T-helper 2 cell treated with Interferon-gamma antibody and Interleukin-4, amounts not matched to agents 5 μg/mL and 100 μg/mL, for 36 hours (primary cell): Measurements from ENCODE around the gene SEMA4F.
A peak's percentile ranks its signal among the peaks of the same experiment; 100 is the strongest.

Experiments
- DNase-seq: peaks from one replicate; pipeline ENCODE4 v3.0.0; 2021; ENCODE audit warnings: low spot score
- H3K27ac Mint-ChIP-seq: one replicate; pipeline ENCODE4 v1.8.0; 2021; ENCODE audit warnings: mild to moderate bottlenecking, mixed read lengths
- H3K27me3 Mint-ChIP-seq: one replicate; pipeline ENCODE4 v1.8.0; 2021; ENCODE audit warnings: low read depth, mixed read lengths
- H3K36me3 Mint-ChIP-seq: one replicate; pipeline ENCODE4 v1.8.0; 2021; ENCODE audit warnings: low read depth, mixed read lengths
- H3K4me1 Mint-ChIP-seq: one replicate; pipeline ENCODE4 v1.8.0; 2021; ENCODE audit warnings: low read depth, mixed read lengths
- H3K4me3 Mint-ChIP-seq: one replicate; pipeline ENCODE4 v1.8.0; 2022; ENCODE audit warnings: mild to moderate bottlenecking, moderate library complexity, mixed read lengths
- H3K9me3 Mint-ChIP-seq: one replicate; pipeline ENCODE4 v1.8.0; 2021; ENCODE audit warnings: mixed read lengths

Gene SEMA4F

GRCh38 chr2:74703373-74703772 lies 49.3 kb downstream of the SEMA4F start:
- Mint-ChIP-seq H3K36me3 (no peaks in the 10 kb centered on the region), H3K27ac (no peak overlapping the region)

DNA sequence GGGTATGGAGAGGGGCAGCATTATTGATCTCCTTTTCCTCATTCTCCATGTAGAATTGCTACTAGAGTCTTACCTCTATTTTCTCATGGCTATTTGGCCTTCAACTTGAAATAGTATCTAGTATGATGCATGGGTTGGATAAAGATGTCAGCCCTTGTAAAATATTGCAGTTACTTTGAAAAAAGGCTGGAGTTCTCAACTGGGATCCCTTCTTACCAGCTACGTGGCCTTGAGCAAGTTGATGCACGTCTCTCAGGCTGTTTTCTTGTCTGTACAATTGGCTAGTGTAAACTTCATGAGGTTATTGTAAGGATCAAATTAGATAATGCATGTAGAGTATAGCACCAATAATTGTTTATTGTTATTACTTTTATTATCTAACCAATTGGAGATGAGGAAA lies 50.2 kb downstream of the SEMA4F start:
- H3K27ac Mint-ChIP-seq = no peak overlapping the region

More at GRCh38 chr2:74703373-74703772, 49.3 kb downstream of the SEMA4F start:
- Mint-ChIP-seq H3K4me3 (no peak overlapping the region), H3K27me3 (peaks cover 26% of the 10 kb centered on the region), H3K4me1 (peaks cover 3% of the 10 kb centered on the region), H3K9me3 (no peaks in the 10 kb centered on the region)
- no peak for DNase-seq

GRCh38 chr2:74706741-74707140 lies 52.7 kb downstream of the SEMA4F start:
- Mint-ChIP-seq H3K4me3 (no peak overlapping the region), H3K27me3 (peaks cover 22% of the 10 kb centered on the region), H3K9me3 (no peaks in the 10 kb centered on the region)

More for the DNA sequence above, 50.2 kb downstream of the SEMA4F start:
- H3K4me1 Mint-ChIP-seq = peaks cover 3% of the 10 kb centered on the region
- no peak for DNase-seq
- H3K27me3 Mint-ChIP-seq = peaks cover 27% of the 10 kb centered on the region
- H3K36me3 Mint-ChIP-seq = no peaks in the 10 kb centered on the region
- H3K9me3 Mint-ChIP-seq = no peaks in the 10 kb centered on the region
- no peak overlapping the region for H3K4me3 Mint-ChIP-seq

DNA sequence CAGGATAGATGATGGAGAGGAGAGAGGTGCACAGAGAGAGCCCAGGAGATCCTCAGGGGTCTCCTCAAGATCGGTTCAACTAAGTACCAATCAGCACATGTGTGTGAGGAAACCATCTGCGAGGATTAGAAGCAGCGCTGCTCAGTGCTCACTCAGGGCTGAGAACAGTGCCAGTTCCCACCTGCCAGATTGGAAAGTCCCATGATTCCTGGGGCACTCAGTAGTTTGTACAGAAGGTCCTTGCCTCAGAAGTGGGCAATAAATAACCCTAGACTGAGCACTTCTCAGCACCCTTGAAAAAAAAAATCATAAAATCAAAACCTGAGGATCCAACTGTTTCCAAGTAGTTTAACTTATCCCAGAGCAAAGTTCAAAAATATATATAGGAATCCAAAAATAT lies 53.8 kb downstream of the SEMA4F start:
- no peak for DNase-seq
- Mint-ChIP-seq H3K27ac (no peak overlapping the region), H3K27me3 (peaks cover 19% of the 10 kb centered on the region), H3K4me1 (no peaks in the 10 kb centered on the region), H3K36me3 (no peaks in the 10 kb centered on the region), H3K4me3 (no peak overlapping the region), H3K9me3 (no peaks in the 10 kb centered on the region)

More at GRCh38 chr2:74706741-74707140, 52.7 kb downstream of the SEMA4F start:
- H3K36me3 Mint-ChIP-seq = no peaks in the 10 kb centered on the region
- peaks cover 3% of the 10 kb centered on the region for H3K4me1 Mint-ChIP-seq
- no peak overlapping the region for H3K27ac Mint-ChIP-seq
- DNase-seq = no peak

DNA sequence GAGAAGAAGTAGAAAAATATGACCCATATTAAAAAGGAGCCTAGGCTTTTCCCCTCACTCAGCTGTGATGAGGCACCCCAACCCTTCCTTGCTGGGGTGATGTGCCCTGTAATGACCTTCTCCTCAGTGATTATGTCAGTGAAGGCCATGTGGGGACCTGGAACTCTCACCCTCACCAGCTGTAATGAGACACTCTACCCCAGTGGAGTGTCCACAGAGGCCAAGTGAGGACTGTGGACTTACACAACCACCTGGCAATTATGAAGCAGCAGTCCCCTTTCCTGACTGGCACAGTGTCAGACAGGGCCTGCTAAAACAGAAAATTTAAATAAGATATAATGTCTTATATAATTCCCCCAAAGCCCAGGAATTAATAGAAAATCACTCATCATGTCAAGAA lies 54.2 kb downstream of the SEMA4F start:
- Mint-ChIP-seq H3K4me1 (no peaks in the 10 kb centered on the region), H3K36me3 (no peaks in the 10 kb centered on the region), H3K27ac (no peak overlapping the region), H3K9me3 (no peaks in the 10 kb centered on the region), H3K27me3 (peaks cover 23% of the 10 kb centered on the region), H3K4me3 (no peak overlapping the region)
- no peak for DNase-seq

- H3K4me1 Mint-ChIP-seq = no peaks in the 10 kb centered on the region
- H3K4me3 Mint-ChIP-seq = no peak overlapping the region
- H3K27me3 Mint-ChIP-seq = peaks cover 25% of the 10 kb centered on the region
- no peaks in the 10 kb centered on the region for H3K36me3 Mint-ChIP-seq
- H3K9me3 Mint-ChIP-seq = no peaks in the 10 kb centered on the region
- no peak for DNase-seq
- no peak overlapping the region for H3K27ac Mint-ChIP-seq
These were observed 54.8 kb downstream of the SEMA4F start for GRCh38 chr2:74708883-74709282.

DNA sequence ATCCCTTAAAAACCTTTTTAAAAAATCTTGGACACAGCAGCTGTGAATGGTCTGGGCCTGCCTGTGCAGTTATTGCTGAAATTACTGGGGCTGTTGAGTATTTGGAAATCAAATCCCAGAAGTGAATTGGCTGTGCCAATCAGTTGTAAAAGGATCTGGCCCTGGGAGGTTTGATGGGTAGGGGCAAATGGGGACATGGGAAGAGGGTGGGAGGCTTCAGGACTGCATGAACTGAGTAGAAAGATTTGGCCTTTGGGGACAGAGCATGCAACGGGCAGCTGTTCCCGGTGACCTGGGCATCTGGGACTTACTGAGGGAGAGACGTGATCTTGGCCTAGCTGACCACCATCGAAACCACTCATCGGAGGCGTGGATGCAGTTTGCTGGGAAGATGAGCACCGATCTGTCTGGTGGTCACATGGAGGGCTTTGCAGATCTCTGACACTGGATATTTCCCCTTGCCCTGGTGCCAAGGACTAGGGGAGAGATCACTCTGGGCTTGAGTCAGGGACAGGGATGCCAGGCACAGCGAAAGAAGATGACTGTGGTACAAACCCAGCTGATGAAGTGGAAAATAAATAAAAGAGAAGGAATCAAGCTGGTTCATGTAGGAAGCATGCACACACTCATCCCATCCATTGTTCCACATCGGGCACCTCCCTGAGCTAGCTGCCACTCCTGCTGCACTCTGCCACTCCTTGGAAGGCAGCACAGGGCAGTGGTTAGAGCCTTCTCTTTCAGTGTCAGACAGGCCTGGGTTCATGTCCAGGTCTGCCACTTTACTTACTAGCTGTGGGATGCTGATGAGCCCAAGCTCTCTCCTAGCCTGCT lies 58.4 kb downstream of the SEMA4F start:
- no peaks in the 10 kb centered on the region for H3K9me3 Mint-ChIP-seq
- H3K27ac Mint-ChIP-seq = no peak overlapping the region
- DNase-seq = no peak
- no peaks in the 10 kb centered on the region for H3K36me3 Mint-ChIP-seq
- peaks cover 8% of the 10 kb centered on the region for H3K4me1 Mint-ChIP-seq
- H3K27me3 Mint-ChIP-seq = peaks cover 28% of the 10 kb centered on the region
- H3K4me3 Mint-ChIP-seq = no peak overlapping the region

GRCh38 chr2:74714691-74715080 lies 60.6 kb downstream of the SEMA4F start:
- no peak overlapping the region for H3K27ac Mint-ChIP-seq
- H3K9me3 Mint-ChIP-seq = no peaks in the 10 kb centered on the region
- H3K27me3 Mint-ChIP-seq = peaks cover 20% of the 10 kb centered on the region
- no peak for DNase-seq
- H3K36me3 Mint-ChIP-seq = no peaks in the 10 kb centered on the region
- peak overlapping the region; percentile 87 for H3K4me3 Mint-ChIP-seq
- H3K4me1 Mint-ChIP-seq = peaks cover 8% of the 10 kb centered on the region

DNA sequence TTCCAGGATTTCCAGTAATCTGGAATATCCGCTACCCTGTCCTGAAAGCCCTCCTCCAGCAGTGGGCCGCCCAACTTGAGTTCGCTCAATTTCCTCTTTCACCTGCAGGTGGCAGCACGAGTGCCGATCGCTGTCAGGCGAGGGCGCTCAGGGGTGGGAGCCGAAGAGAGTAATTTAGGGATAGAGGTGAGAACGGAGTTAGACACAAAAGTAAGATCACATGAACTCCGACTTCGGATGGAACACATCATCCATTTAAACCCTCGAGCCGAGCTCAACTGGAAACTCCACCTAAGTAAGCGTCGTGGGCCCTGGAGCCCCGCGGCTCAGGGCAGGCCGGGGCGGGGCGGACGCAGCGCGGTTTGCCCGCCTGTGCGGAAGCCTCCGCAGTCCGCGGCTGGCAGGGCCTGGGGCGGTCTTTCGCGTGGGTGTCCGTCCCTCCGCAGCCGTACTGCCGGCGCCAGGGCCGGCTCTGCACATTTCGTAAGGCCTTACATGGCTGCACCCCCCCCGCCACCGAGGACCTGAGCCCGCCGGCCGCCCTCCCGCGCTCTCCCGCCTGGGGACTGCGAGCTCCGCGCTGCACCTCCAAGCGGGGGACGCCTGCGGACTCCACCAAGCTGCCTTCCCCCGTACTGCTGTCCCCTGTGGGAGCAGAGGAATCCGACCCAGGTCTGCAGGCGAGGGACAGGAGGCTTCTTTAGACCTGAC lies 61.2 kb downstream of the SEMA4F start:
- Mint-ChIP-seq H3K27me3 (peaks cover 21% of the 10 kb centered on the region), H3K27ac (peak overlapping the region; percentile 55), H3K36me3 (no peaks in the 10 kb centered on the region)

DNA sequence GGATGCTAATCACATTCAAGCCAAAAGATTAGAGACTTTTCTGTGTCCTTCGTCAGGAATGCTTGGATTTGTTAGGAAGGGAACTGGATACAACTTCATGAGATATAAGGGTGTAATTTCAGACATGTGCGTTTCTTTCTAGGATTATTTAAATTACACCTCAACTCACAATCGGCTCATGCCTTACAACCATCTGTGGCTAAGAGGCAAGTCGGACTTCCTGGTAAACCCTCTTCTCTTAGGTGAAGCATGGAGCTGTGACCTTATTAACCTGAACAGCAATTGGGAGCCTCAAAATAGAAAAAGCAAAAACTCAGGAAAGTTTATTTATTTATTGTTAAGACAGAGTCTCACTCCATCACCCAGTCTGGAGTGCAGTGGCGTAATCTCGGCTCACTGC lies 61.8 kb downstream of the SEMA4F start:
- Mint-ChIP-seq H3K36me3 (no peaks in the 10 kb centered on the region), H3K27ac (no peak overlapping the region), H3K9me3 (no peaks in the 10 kb centered on the region), H3K27me3 (peaks cover 21% of the 10 kb centered on the region), H3K4me3 (peak overlapping the region; percentile 77), H3K4me1 (peaks cover 8% of the 10 kb centered on the region)
- no peak for DNase-seq

More for the DNA sequence above, 61.2 kb downstream of the SEMA4F start:
- H3K4me1 Mint-ChIP-seq = peaks cover 8% of the 10 kb centered on the region
- no peaks in the 10 kb centered on the region for H3K9me3 Mint-ChIP-seq
- peak overlapping the region; percentile 87 for H3K4me3 Mint-ChIP-seq
- peak; percentile 75 for DNase-seq

- no peaks in the 10 kb centered on the region for H3K36me3 Mint-ChIP-seq
- no peak overlapping the region for H3K4me3 Mint-ChIP-seq
- no peaks in the 10 kb centered on the region for H3K9me3 Mint-ChIP-seq
- H3K27me3 Mint-ChIP-seq = peaks cover 23% of the 10 kb centered on the region
- H3K27ac Mint-ChIP-seq = no peak overlapping the region
- DNase-seq = no peak
- H3K4me1 Mint-ChIP-seq = peaks cover 8% of the 10 kb centered on the region
These were observed 65.0 kb downstream of the SEMA4F start for GRCh38 chr2:74719066-74719465.

- peaks cover 15% of the 10 kb centered on the region for H3K27me3 Mint-ChIP-seq
- no peak overlapping the region for H3K4me3 Mint-ChIP-seq
- H3K36me3 Mint-ChIP-seq = no peaks in the 10 kb centered on the region
- no peaks in the 10 kb centered on the region for H3K9me3 Mint-ChIP-seq
- DNase-seq = no peak
- H3K4me1 Mint-ChIP-seq = no peaks in the 10 kb centered on the region
- no peak overlapping the region for H3K27ac Mint-ChIP-seq
These were observed 67.3 kb downstream of the SEMA4F start for GRCh38 chr2:74721316-74721715.

DNA sequence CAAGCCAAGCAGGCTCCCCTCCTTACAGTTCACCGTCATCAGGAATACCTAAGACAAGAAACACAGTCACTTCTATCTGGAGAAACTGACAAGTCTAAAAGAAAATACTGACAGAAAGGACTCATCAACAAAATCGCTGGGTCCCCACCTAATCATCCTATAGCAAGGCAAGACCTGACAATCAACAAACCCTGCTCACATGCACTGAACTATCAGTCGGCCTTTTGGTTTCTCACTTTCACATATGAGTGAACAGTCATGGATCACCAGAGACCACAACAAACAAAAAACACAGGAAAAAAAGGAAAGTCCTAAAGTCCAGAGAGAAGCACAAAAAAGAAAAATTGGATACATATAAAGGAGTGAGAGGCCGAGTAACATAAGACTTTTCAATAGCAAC lies 70.4 kb downstream of the SEMA4F start:
- H3K27ac Mint-ChIP-seq = no peak overlapping the region
- H3K4me1 Mint-ChIP-seq = no peaks in the 10 kb centered on the region
- DNase-seq = no peak
- H3K9me3 Mint-ChIP-seq = no peaks in the 10 kb centered on the region
- no peak overlapping the region for H3K4me3 Mint-ChIP-seq
- peaks cover 35% of the 10 kb centered on the region for H3K27me3 Mint-ChIP-seq
- H3K36me3 Mint-ChIP-seq = no peaks in the 10 kb centered on the region

DNA sequence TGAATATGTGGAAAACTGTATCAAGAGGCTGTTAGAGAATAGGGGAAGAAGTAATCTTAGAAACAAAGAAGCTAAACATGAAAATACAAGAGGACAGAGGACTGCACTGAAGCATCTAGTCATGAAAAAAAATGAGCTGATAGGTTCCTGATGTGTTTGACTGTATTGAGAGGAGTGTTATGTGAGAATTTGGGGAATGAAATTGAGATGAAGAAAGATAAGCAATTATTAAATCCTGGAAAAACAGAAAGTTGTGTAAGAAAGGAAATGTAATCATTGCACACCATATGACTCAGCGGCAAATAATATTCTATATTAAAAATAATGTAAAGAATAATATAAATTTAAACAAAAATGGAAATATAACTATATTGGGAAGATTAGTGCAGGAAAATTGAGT lies 71.2 kb downstream of the SEMA4F start:
- Mint-ChIP-seq H3K9me3 (no peaks in the 10 kb centered on the region), H3K4me1 (no peaks in the 10 kb centered on the region), H3K27me3 (peaks cover 33% of the 10 kb centered on the region), H3K27ac (no peak overlapping the region), H3K4me3 (no peak overlapping the region), H3K36me3 (no peaks in the 10 kb centered on the region)
- DNase-seq = no peak
